Mucosa of stomach (tissue), 1 donor: ENCODE measurements around the gene SDSL.
A peak's percentile ranks its signal among the peaks of the same experiment; 100 is the strongest.

Experiments
- H3K27me3 ChIP-seq: one replicate; pipeline ENCODE4 v1.7.0; 2013; ENCODE audit warnings: mild to moderate bottlenecking, low read length; ENCODE audit not compliant: control insufficient read depth, insufficient read depth
- H3K36me3 ChIP-seq: one replicate; pipeline ENCODE4 v1.7.0; 2013; ENCODE audit warnings: low read length; ENCODE audit not compliant: control insufficient read depth, insufficient read depth
- H3K4me1 ChIP-seq: one replicate; pipeline ENCODE4 v1.7.0; 2013; ENCODE audit warnings: mild to moderate bottlenecking, low read length; ENCODE audit not compliant: control insufficient read depth, insufficient read depth
- H3K4me3 ChIP-seq: one replicate; pipeline ENCODE4 v1.7.0; 2013; ENCODE audit warnings: low read length
- H3K9ac ChIP-seq: one replicate; pipeline ENCODE4 v1.7.0; 2013; ENCODE audit warnings: mild to moderate bottlenecking, low read length, moderate library complexity
- H3K9me3 ChIP-seq: one replicate; pipeline ENCODE4 v1.7.0; 2013; ENCODE audit warnings: mild to moderate bottlenecking, low read length, moderate library complexity; ENCODE audit not compliant: control insufficient read depth
- donor health status: Pancreatic carcinoma.

SDSL gene

DNA sequence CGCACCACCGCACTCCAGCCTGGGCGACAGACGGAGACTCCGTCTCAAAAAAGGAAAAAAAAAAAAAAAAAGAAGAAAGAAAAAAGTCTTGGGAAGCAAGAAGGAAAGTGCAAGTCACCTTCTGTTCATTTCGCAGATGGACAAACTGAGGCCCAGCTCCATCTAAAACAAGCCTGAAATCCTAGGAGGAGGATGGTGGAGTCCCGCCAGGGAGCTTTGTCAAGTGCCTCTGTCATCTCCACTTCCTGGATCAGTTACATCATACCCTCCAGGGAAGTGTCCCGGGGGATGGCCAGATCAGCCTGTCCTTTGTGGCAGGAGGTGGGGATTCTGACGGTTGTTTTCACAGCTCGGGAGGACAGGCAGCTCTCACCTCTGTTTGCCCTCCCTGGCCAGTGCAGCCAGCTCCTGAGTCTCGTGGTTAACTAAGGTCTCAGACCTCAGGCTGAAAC is 8.7 kb upstream of the SDSL start:
- no peaks in the 10 kb centered on the region for H3K9me3 ChIP-seq

GRCh38 chr12:113414519-113415038 is 7.6 kb upstream of the SDSL start:
- H3K4me1 ChIP-seq = no peaks in the 10 kb centered on the region
- H3K27me3 ChIP-seq = peaks cover 4% of the 10 kb centered on the region
- no peak overlapping the region for H3K9ac ChIP-seq
- no peak overlapping the region for H3K4me3 ChIP-seq
- no peaks in the 10 kb centered on the region for H3K36me3 ChIP-seq
- no peaks in the 10 kb centered on the region for H3K9me3 ChIP-seq

More for the DNA sequence above, 8.7 kb upstream of the SDSL start:
- no peak overlapping the region for H3K4me3 ChIP-seq
- H3K4me1 ChIP-seq = no peaks in the 10 kb centered on the region
- H3K27me3 ChIP-seq = peaks cover 4% of the 10 kb centered on the region
- no peaks in the 10 kb centered on the region for H3K36me3 ChIP-seq
- no peak overlapping the region for H3K9ac ChIP-seq

DNA sequence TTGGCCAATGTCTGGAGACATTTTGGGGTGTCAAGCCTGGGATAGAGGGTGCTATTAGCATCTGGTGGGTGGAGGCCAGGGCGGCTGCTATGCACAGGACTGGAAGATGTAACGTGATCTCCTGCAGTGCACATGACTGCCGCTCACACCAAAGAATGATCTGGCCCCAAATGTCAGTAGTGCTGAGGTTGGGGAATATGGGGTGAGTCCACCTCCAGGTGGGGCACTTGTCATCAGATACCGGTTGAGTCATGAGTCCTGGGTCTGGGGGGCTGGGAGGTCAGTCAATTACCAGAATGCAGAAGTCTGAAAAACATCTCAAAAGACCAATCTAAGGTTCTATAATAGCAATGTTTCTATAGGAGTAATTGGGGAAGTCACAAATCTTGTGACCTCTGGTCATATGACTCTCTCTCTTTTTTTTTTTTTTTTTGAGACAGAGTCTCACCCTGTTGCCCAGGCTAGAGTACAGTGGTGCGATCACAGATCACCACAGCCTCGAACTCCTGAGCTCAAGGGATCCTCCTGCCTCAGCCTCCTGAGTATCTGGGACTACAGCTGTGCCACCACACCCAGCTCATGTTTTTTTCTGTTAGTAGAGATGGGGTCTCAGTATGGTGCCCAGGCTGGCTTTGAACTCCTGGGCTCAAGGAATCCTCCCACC is 6.0 kb upstream of the SDSL start:
- Histone ChIP-seq H3K36me3 (no peaks in the 10 kb centered on the region), H3K4me1 (no peaks in the 10 kb centered on the region), H3K9ac (no peak overlapping the region), H3K27me3 (no peaks in the 10 kb centered on the region), H3K9me3 (no peaks in the 10 kb centered on the region), H3K4me3 (no peak overlapping the region)

- Histone ChIP-seq H3K27me3 (no peaks in the 10 kb centered on the region), H3K4me3 (no peak overlapping the region), H3K4me1 (peaks cover 15% of the 10 kb centered on the region), H3K36me3 (no peaks in the 10 kb centered on the region), H3K9ac (no peak overlapping the region), H3K9me3 (no peaks in the 10 kb centered on the region)
These were observed 3.8 kb upstream of the SDSL start for GRCh38 chr12:113418213-113418879.

GRCh38 chr12:113420996-113421595 is 1.1 kb upstream of the SDSL start:
- Histone ChIP-seq H3K36me3 (no peaks in the 10 kb centered on the region), H3K9ac (no peak overlapping the region), H3K9me3 (no peaks in the 10 kb centered on the region), H3K4me1 (peaks cover 18% of the 10 kb centered on the region), H3K27me3 (no peaks in the 10 kb centered on the region), H3K4me3 (no peak overlapping the region)

DNA sequence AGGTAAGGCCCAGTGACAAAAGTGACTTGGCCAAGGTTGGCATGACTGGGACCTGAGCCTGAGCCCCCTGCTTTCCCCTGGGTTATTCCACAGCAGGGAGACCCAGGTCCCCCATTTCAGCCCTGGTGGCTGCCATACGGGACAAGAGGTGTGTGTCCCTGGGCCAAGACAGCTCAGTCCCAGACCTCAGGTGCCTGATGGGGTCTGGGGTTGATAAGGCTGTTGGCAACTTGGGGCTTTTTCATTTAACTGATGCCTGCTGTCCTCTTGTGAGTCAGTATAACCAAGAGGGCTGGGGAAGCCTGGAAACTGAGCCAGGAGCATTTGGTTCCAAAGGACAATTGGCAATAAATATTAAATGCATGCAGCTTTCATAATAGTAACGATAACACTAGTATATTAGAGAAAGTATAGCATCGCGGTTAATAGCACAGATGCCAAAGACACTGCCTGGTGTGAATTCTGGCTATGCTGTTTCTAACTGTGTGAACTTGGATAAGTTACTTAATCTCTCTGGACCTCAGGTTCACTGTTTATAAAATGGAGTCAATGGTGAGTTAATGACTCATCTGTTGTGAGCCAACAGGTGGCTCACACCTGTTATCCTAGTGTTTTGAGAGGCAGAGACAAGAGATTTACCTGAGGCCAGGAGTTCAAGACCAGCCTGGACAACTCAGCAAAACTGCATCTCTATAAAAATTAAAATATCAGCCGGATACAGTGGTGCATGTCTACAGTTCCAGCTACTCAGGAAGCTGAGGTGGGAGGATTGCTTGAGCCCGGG is 898 bp downstream of the SDSL start:
- peak overlapping the region; percentile 93 for H3K9ac ChIP-seq
- peak overlapping the region; percentile 79 for H3K4me3 ChIP-seq

GRCh38 chr12:113424456-113424855 is 2.3 kb downstream of the SDSL start:
- Histone ChIP-seq H3K27me3 (no peaks in the 10 kb centered on the region), H3K4me1 (peaks cover 18% of the 10 kb centered on the region), H3K36me3 (no peaks in the 10 kb centered on the region), H3K9ac (no peak overlapping the region), H3K9me3 (no peaks in the 10 kb centered on the region), H3K4me3 (no peak overlapping the region)

More for the DNA sequence above, 898 bp downstream of the SDSL start:
- H3K36me3 ChIP-seq = no peaks in the 10 kb centered on the region
- no peaks in the 10 kb centered on the region for H3K27me3 ChIP-seq
- H3K4me1 ChIP-seq = peaks cover 18% of the 10 kb centered on the region
- H3K9me3 ChIP-seq = no peaks in the 10 kb centered on the region

DNA sequence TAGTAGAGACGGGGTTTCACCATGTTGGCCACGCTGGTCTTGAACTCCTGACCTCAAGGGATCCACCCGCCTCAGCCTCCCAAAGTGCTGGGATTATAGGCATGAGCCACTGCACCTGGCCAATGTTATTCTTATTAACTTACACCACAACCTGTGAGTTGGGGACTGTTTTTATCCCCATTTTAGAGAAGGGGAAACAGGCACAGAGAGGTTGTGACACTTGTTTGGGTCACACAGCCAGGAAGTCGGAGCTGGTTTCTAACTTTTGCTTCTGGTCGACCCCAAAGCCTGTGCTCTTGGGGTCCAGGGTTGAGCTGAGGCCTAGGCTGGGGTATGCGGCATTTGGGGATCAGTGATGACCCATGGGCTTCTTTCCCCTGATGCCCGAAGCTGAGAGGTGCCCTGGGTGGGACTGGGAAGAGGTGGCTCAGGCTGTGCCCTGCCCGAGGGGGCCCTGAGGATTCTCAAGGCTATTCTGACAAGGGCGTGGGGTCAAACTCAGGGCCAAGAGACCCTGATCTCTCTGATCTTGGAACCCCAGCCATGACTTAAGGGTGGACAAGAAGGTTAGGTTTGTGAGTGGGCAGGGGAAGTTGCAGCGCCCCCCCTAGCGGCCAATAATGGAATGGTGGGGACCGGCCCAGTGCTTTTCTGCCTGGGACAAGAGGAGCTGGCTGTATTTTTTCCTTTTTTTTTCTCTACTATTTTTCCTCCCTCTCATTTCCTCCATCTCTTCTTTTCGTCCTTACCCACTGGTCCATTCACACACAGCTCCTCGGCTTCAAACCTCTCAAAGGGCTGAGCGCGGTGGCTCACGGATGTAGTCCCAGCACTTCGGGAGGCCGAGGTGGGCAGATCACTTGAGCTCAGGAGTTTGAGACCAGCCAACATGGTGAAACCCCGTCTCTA is 3.0 kb downstream of the SDSL start:
- no peaks in the 10 kb centered on the region for H3K27me3 ChIP-seq
- H3K4me1 ChIP-seq = peaks cover 18% of the 10 kb centered on the region
- H3K9me3 ChIP-seq = no peaks in the 10 kb centered on the region
- H3K4me3 ChIP-seq = no peak overlapping the region
- H3K36me3 ChIP-seq = no peaks in the 10 kb centered on the region
- H3K9ac ChIP-seq = no peak overlapping the region

GRCh38 chr12:113425960-113426453 is 3.8 kb downstream of the SDSL start:
- Histone ChIP-seq H3K4me3 (no peak overlapping the region), H3K9me3 (no peaks in the 10 kb centered on the region), H3K4me1 (peaks cover 18% of the 10 kb centered on the region), H3K9ac (no peak overlapping the region), H3K36me3 (no peaks in the 10 kb centered on the region), H3K27me3 (no peaks in the 10 kb centered on the region)

- no peak overlapping the region for H3K4me3 ChIP-seq
- no peaks in the 10 kb centered on the region for H3K27me3 ChIP-seq
- H3K4me1 ChIP-seq = peaks cover 7% of the 10 kb centered on the region
- no peaks in the 10 kb centered on the region for H3K9me3 ChIP-seq
- no peaks in the 10 kb centered on the region for H3K36me3 ChIP-seq
- H3K9ac ChIP-seq = no peak overlapping the region
These were observed 5.7 kb downstream of the SDSL start for GRCh38 chr12:113427882-113428281.

DNA sequence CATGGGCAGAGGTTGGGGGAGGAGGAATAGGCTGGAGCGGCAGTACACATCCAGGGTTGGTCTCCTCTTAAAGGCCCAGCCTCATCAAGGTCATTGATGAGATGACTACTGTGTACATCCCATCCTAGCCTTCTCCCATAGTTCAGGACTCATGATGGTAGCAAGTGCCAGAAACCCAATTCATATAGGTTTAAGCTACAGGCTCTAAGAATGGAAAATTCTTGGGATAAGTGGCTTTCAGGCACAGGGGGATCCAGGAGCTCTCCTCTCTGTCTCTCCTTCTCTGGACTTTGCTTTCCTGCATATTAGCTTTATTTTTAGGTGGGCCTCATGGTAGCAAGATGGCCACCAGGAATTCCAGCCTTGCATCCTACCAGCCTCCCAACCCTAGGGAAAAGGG is 6.3 kb downstream of the SDSL start:
- no peak overlapping the region for H3K9ac ChIP-seq
- H3K4me1 ChIP-seq = peaks cover 1% of the 10 kb centered on the region
- no peaks in the 10 kb centered on the region for H3K27me3 ChIP-seq
- no peaks in the 10 kb centered on the region for H3K36me3 ChIP-seq
- H3K4me3 ChIP-seq = no peak overlapping the region
- no peaks in the 10 kb centered on the region for H3K9me3 ChIP-seq
